HG02884 (cell line): ENCODE data around the gene HOXB9.

Source experiments
- ATAC-seq: cut with Tn5 transposase; IDR thresholded peaks from one replicate; pipeline ENCODE4 v1.9.1; 2021; ENCODE audit warnings: mild to moderate bottlenecking, moderate library complexity; ENCODE audit not compliant: unreplicated experiment

The HOXB9 gene

GRCh38 chr17:48626245-48627117 lies at the start of gene HOXB9:
HOXB9 (minus strand) TSS chr17:48626358; CDS start chr17:48626269, 89 bp downstream.
- no peak for ATAC-seq

- ATAC-seq, result no peak
Observed at GRCh38 chr17:48672340-48672739, 46.2 kb upstream of the HOXB9 start.

GRCh38 chr17:48671697-48672171 lies 45.6 kb upstream of the HOXB9 start:
- ATAC-seq, result no peak

GRCh38 chr17:48663134-48663924 lies 37.2 kb upstream of the HOXB9 start:
- ATAC-seq, result no peak

GRCh38 chr17:48655913-48656312 lies 29.8 kb upstream of the HOXB9 start:
- no peak for ATAC-seq

GRCh38 chr17:48649741-48650140 lies 23.6 kb upstream of the HOXB9 start:
- ATAC-seq, result no peak

- ATAC-seq, result no peak
Observed at GRCh38 chr17:48647963-48648245, 21.7 kb upstream of the HOXB9 start.

GRCh38 chr17:48647103-48647962 lies 21.2 kb upstream of the HOXB9 start:
- ATAC-seq, result no peak

GRCh38 chr17:48646183-48647102 lies 20.3 kb upstream of the HOXB9 start:
- ATAC-seq, result no peak

- ATAC-seq, result no peak
Observed at GRCh38 chr17:48645639-48646182, 19.6 kb upstream of the HOXB9 start.

- no peak for ATAC-seq
Observed at GRCh38 chr17:48644910-48645557, 18.9 kb upstream of the HOXB9 start.

GRCh38 chr17:48644159-48644558 lies 18.0 kb upstream of the HOXB9 start:
- no peak for ATAC-seq

GRCh38 chr17:48643697-48644012 lies 17.5 kb upstream of the HOXB9 start:
- no peak for ATAC-seq

- no peak for ATAC-seq
Observed at GRCh38 chr17:48642843-48643696, 16.9 kb upstream of the HOXB9 start.

GRCh38 chr17:48642059-48642842 lies 16.1 kb upstream of the HOXB9 start:
- ATAC-seq, result no peak

- no peak for ATAC-seq
Observed at GRCh38 chr17:48641541-48642058, 15.4 kb upstream of the HOXB9 start.

- ATAC-seq, result no peak
Observed at GRCh38 chr17:48640858-48641180, 14.7 kb upstream of the HOXB9 start.
